HG03280 (cell line): ENCODE measurements around the gene SLC1A2.
"Not testable (repeated sequence)": the region's sequence is repeated elsewhere in the genome, so short reads cannot be mapped to it uniquely, and the experiment has no call there.

Source experiments
- ATAC-seq: cut with Tn5 transposase; IDR thresholded peaks from one replicate; pipeline ENCODE4 v1.9.1; 2021; ENCODE audit warnings: mild to moderate bottlenecking, moderate library complexity; ENCODE audit not compliant: unreplicated experiment

Gene SLC1A2

GRCh38 chr11:35232891-35233330, 186.4 kb downstream of the SLC1A2 start:
- ATAC-seq, result no peak

DNA sequence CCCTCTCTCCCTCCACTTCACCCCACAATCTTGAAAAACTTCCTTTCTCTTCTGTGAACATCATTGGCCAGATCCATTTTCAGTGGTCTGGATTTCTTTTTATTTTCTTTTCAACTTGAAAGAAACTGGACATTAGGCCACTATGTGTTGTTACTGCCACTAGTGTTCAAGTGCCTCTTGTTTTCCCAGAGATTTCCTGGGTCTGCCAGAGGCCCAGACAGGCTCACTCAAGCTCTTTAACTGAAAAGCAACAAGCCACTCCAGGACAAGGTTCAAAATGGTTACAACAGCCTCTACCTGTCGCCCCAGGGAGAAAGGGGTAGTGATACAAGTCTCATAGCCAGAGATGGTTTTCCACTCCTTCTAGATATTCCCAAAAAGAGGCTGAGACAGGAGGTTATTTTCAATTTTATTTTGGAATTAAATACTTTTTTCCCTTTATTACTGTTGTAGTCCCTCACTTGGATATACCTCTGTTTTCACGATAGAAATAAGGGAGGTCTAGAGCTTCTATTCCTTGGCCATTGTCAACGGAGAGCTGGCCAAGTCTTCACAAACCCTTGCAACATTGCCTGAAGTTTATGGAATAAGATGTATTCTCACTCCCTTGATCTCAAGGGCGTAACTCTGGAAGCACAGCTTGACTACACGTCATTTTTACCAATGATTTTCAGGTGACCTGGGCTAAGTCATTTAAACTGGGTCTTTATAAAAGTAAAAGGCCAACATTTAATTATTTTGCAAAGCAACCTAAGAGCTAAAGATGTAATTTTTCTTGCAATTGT, 188.1 kb downstream of the SLC1A2 start:
- no peak for ATAC-seq

DNA sequence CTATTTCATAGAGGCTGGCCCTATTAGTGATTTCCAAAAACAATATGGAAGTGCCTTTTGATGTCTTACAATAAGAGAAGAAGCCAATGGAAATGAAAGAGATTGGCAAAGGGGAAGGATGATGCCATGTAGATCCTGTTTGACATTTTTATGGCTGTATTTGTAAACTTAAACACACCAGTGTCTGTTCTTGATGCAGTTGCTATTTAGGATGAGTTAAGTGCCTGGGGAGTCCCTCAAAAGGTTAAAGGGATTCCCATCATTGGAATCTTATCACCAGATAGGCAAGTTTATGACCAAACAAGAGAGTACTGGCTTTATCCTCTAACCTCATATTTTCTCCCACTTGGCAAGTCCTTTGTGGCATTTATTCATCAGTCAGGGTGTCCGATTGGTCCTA, 189.0 kb downstream of the SLC1A2 start:
- no peak for ATAC-seq

- ATAC-seq, result no peak
Measured at GRCh38 chr11:35228328-35228725, 191.0 kb downstream of the SLC1A2 start.

DNA sequence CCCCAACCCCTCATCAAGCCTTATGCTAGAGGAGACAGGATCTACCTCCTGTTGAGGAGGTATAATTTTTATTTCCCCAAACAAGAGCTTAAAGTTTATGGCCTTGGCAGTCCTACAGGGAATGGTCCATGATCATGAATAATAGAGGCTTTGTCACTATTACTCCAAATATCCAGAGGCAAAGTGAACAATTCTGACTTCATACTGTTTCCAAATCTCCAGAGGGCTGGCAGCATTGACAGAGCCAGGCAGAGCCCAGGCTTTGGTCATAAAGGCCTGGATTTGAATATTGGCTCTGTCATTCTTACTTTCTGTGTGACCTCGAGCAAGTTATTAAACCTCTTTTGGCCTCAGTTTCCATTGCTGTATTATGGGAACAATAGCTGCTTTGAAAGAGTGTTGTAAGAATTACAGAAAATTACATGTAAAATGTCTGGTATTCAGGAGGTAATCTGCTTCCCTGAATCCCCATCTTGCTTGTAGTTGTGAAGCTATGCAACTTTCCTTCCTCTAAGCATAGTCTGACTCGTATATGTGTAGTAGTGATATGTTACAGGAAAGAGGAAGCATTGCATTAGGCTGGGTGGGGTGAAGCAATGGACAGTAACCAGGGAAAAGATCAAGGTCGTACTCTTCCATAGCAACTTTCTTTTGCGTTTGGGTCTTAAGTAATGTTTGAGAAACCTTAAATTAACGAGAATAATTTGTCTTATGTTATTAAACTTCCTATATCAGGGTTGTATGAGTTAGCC, 191.6 kb downstream of the SLC1A2 start:
- ATAC-seq, result no peak

DNA sequence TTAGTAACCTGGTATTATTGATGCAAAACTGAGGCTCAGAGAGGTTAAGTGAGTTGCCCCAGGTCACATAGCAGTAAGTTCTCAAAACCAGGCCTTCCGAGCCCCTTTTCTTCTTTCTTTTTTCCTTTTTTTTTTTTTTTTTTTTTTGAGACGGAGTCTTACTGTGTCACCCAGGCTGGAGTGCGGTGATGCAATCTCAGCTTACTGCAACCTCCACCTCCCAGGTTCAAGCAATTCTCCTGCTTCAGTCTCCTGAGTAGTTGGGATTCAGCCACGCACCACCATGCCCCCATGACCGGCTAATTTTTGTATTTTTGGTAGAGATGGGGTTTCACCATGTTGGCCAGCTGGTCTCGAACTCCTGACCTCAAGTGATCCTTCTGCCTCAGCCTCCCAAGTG, 192.6 kb downstream of the SLC1A2 start:
- not testable (repeated sequence) for ATAC-seq

DNA sequence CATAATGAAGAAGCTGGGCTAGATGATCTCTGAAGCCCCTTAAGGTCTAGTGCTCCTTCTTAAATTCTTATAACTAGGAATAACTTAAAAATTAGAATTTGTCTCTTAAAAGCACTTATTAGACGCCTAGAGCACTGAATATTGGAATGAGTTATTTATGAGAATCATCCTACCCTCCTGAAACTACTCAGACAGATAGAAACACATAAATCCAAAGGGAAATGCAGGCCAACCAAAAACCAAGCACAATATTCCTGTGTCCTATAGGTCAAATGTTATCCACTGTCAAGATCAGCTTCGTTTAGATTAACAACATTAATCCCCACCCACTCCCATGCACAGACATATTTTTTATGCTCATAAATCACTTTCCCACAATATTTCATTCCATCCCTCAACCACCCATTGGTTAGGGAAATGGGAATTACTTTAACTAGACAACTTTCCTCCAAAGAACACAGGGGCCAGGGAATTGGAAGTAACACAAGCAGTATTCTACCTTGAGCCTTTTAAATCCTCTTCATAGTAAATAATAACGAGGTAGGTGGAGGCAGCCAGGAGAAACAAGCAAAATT, 193.3 kb downstream of the SLC1A2 start:
- no peak for ATAC-seq

GRCh38 chr11:35223991-35224390, 195.4 kb downstream of the SLC1A2 start:
- ATAC-seq, result no peak

- ATAC-seq, result no peak
Measured at GRCh38 chr11:35223371-35223796, 196.0 kb downstream of the SLC1A2 start.

GRCh38 chr11:35218956-35219355, 200.4 kb downstream of the SLC1A2 start:
- no peak for ATAC-seq

- ATAC-seq, result no peak
Measured at GRCh38 chr11:35216962-35217678, 202.2 kb downstream of the SLC1A2 start.

- ATAC-seq, result no peak
Measured at GRCh38 chr11:35215945-35216344, 203.4 kb downstream of the SLC1A2 start.

DNA sequence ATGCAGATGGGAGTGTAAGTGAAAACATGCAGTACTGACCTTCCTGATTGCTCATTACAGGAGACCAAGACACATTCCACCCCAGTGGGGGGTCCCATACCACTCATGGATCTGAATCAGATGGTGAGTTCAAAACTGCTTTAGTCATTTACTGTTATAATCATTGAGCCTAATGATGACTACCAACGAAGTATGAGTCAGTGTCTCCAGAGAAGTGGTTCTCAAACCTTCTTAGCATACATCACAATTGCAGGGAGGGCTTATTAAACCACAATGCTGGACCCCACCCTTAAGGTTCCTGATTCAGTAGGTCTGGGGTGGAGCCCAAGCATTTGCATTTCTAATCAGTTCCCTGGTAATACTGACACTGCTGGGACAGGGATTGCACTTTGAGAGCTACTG, 204.6 kb downstream of the SLC1A2 start:
- no peak for ATAC-seq

DNA sequence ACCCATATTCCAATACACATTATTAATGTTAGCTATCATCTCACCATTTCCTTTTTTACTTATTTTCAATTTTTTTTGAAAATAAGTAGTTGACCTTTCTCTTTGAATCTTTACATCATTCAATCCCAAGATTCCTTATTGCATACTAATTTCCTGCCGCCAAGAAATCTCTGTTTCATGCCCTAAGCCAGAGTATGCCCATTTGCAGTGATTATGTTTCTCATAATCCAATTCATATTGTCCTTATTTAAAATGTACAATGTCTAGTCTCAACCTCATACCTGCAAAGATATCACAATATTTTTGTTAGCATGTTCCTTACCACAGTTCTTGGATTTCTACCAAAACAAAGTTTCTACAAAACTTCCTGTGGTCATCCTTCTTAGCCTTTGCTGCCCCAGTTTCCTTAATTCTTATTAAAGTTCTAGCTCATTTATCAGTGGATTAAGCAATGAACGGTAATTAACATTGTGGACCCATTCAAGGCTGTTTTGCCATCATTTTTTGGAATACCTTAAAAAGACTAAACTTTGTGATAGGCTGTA, 205.1 kb downstream of the SLC1A2 start:
- no peak for ATAC-seq

DNA sequence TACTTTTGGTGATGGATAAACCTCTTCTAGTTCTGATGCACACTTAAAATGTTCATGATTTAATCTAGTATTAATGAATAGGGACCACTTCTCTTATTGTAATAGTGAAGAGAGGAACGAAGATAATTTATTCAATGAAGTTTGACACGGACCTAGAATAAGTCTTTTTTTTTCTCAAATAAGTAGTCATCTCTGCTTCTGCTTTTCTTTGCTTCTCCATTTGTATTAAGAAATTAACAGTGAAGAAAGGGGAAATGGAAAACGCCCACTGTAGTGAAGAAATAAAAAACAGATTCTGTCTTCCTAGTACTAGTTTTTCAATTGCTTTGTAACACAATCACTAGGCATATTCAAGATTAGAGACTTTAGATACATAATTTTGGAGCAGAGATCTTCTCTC, 207.4 kb downstream of the SLC1A2 start:
- no peak for ATAC-seq

DNA sequence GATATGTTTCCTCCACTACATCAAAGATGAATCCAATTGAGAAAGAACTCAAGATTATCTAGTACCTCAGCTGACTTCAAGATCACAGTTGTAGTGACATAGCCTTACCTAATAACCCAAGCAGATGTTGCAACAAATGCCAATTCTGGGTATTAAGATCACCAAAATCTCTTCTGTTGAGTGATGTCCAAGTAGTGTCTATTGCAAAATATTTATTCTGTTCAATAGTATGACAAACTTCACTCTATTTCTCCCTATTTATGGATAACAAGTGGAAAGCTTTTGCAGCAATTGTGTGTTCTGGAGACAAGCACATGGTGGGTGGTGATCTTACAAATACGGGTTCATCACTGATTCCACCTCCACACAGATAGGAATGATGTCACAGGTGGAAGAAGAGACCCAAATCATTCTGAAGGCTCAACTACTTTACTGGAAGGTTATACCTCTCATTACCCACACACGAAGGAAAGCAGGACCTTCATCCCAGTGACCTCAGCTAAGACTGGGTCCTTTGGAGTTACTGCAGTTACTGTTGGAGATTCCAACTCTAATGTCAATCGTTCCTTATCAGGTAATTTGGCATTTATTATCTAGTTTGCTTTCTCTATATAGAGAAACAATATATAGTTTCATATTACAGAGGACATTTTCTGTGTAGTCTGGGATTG, 208.3 kb downstream of the SLC1A2 start:
- ATAC-seq, result no peak

- ATAC-seq, result no peak
Measured at GRCh38 chr11:35208795-35209194, 210.6 kb downstream of the SLC1A2 start.

GRCh38 chr11:35207471-35208403, 211.6 kb downstream of the SLC1A2 start:
- ATAC-seq, result no peak

DNA sequence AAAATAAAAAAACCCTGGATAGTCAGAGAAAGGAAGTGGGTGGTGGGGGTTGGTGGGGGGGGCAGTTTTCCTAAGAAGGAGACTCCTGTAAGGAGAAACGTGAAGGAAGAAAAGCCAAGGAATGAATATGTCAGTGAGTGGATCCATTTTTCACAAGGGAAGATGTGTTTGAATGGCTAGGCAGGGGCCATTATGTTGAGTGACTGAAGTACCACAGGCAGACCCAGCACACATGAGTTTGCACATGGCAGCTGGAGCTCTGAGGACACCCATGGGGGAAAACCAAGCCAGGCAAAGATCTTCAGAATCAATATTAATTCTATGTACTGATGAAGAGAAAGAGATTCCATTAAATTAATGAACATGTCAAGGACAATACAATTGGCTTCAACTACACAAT, 212.7 kb downstream of the SLC1A2 start:
- ATAC-seq, result no peak
